SK-N-SH treated with all-trans-retinoic acid at 6 μM for 48 hours (cell line): Measurements from ENCODE around the gene PHACTR2.
A peak's percentile ranks its signal among the peaks of the same experiment; 100 is the strongest.

Experiments
- ATAC-seq: fragments of 200-7000 bp; cut with Tn5 transposase; 3 replicates; pipeline ENCODE4 v1.9.1; 2020; ENCODE audit warnings: mild to moderate bottlenecking, moderate library complexity
- ARNTL ChIP-seq: fragments of 450-650 bp; formaldehyde crosslinking; IDR thresholded peaks from 2 replicates; pipeline ENCODE4 v1.5.0; 2020; ENCODE audit warnings: low read depth, mild to moderate bottlenecking, moderate library complexity, borderline replicate concordance
- BACH2 ChIP-seq: fragments of 250-450 bp; sonication (Bioruptor Pico); IDR thresholded peaks from 2 replicates; pipeline ENCODE4 v1.9.0; 2021; ENCODE audit warnings: mild to moderate bottlenecking, borderline replicate concordance
- CREB5 ChIP-seq: fragments of 250-450 bp; sonication (Bioruptor Pico); IDR thresholded peaks from 2 replicates; pipeline ENCODE4 v1.5.1; 2020; ENCODE audit warnings: low read depth, mild to moderate bottlenecking, moderate library complexity
- ESRRG ChIP-seq: fragments of 250-450 bp; sonication (Bioruptor Pico); IDR thresholded peaks from 2 replicates; pipeline ENCODE4 v1.6.1; 2021; ENCODE audit warnings: mild to moderate bottlenecking
- GLIS3 ChIP-seq: fragments of 250-450 bp; sonication (Bioruptor Pico); IDR thresholded peaks from 2 replicates; pipeline ENCODE4 v1.5.0; 2020; ENCODE audit warnings: mild to moderate bottlenecking, moderate library complexity
- ISL1 ChIP-seq: fragments of 250-450 bp; sonication (Bioruptor Pico); IDR thresholded peaks from 2 replicates; pipeline ENCODE4 v2.1.2; 2022; ENCODE audit warnings: mild to moderate bottlenecking, moderate library complexity
- OSR1 ChIP-seq: fragments of 250-450 bp; sonication (Bioruptor Pico); IDR thresholded peaks from 2 replicates; pipeline ENCODE4 v1.8.0; 2022; ENCODE audit warnings: moderate library complexity, mild to moderate bottlenecking, inconsistent platforms
- POU6F1 ChIP-seq: fragments of 250-450 bp; sonication (Bioruptor Pico); IDR thresholded peaks from 2 replicates; pipeline ENCODE4 v1.8.0; 2021; ENCODE audit warnings: low read depth, mild to moderate bottlenecking, moderate library complexity, borderline replicate concordance
- PPARA ChIP-seq: fragments of 250-450 bp; sonication (Bioruptor Pico); IDR thresholded peaks from 2 replicates; pipeline ENCODE4 v1.5.0; 2020; ENCODE audit warnings: mild to moderate bottlenecking, borderline replicate concordance
- TCF4 ChIP-seq: fragments of 250-450 bp; sonication (Bioruptor Pico); IDR thresholded peaks from 2 replicates; pipeline ENCODE4 v1.8.0; 2021; ENCODE audit warnings: mild to moderate bottlenecking, moderate library complexity, borderline replicate concordance
- TOX ChIP-seq: fragments of 250-450 bp; sonication (Bioruptor Pico); IDR thresholded peaks from 2 replicates; pipeline ENCODE4 v1.8.0; 2021; ENCODE audit warnings: mild to moderate bottlenecking, moderate library complexity, borderline replicate concordance
- TSHZ2 ChIP-seq: fragments of 250-450 bp; sonication (Bioruptor Pico); IDR thresholded peaks from 2 replicates; pipeline ENCODE4 v1.5.0; 2020; ENCODE audit warnings: mild to moderate bottlenecking, moderate library complexity
- ZC3H10 ChIP-seq: fragments of 250-450 bp; sonication (Bioruptor Pico); IDR thresholded peaks from 2 replicates; pipeline ENCODE4 v1.5.1; 2021; ENCODE audit warnings: mild to moderate bottlenecking, moderate library complexity
- ZFP3 ChIP-seq: fragments of 250-450 bp; sonication (Bioruptor Pico); IDR thresholded peaks from 2 replicates; pipeline ENCODE4 v1.5.0; 2020; ENCODE audit warnings: mild to moderate bottlenecking, moderate library complexity
- ZFP30 ChIP-seq: fragments of 450-650 bp; formaldehyde crosslinking; IDR thresholded peaks from 2 replicates; pipeline ENCODE4 v1.5.0; 2022; ENCODE audit warnings: mild to moderate bottlenecking, moderate library complexity
- ZNF565 ChIP-seq: fragments of 450-650 bp; formaldehyde crosslinking; conservative IDR thresholded peaks from 2 replicates; pipeline ENCODE4 v1.5.0; 2020; ENCODE audit warnings: low read depth, mild to moderate bottlenecking, moderate library complexity
- ZNF8 ChIP-seq: fragments of 450-650 bp; formaldehyde crosslinking; IDR thresholded peaks from 2 replicates; pipeline ENCODE4 v1.5.0; 2020; ENCODE audit warnings: mild to moderate bottlenecking, moderate library complexity

PHACTR2 gene

GRCh38 chr6:143726015-143726647 is 48.4 kb downstream of the PHACTR2 start:
- ATAC-seq: no peak
- TF ChIP-seq OSR1 (CRISPR knock-in tag): no peak
- TF ChIP-seq PPARA: no peak
- no peak for TF ChIP-seq BACH2 (CRISPR knock-in tag)
- no peak for TF ChIP-seq GLIS3

GRCh38 chr6:143727035-143727434 is 49.3 kb downstream of the PHACTR2 start:
- TF ChIP-seq ISL1 (peak; percentile 61), PPARA (no peak), ZNF8 (CRISPR knock-in tag) (no peak), ESRRG (CRISPR knock-in tag) (no peak)
- ATAC-seq: peak; percentile 58

GRCh38 chr6:143731789-143732188 is 54.0 kb downstream of the PHACTR2 start:
- ATAC-seq: no peak
- TF ChIP-seq ZNF8 (CRISPR knock-in tag): no peak
- no peak for TF ChIP-seq ZFP30 (CRISPR knock-in tag)
- no peak for TF ChIP-seq TSHZ2 (CRISPR knock-in tag)
- TF ChIP-seq ISL1: no peak
- TF ChIP-seq ZC3H10 (CRISPR knock-in tag): no peak

- no peak for ATAC-seq
- no peak for TF ChIP-seq OSR1 (CRISPR knock-in tag)
These were observed 54.8 kb downstream of the PHACTR2 start for GRCh38 chr6:143732536-143732935.

GRCh38 chr6:143733510-143733909 is 55.7 kb downstream of the PHACTR2 start:
- ATAC-seq: no peak
- no peak for TF ChIP-seq TSHZ2 (CRISPR knock-in tag)
- TF ChIP-seq TCF4 (CRISPR knock-in tag): no peak
- no peak for TF ChIP-seq BACH2 (CRISPR knock-in tag)
- TF ChIP-seq ZNF565 (CRISPR knock-in tag): no peak
- no peak for TF ChIP-seq POU6F1 (CRISPR knock-in tag)
- TF ChIP-seq ARNTL (CRISPR knock-in tag): no peak
- no peak for TF ChIP-seq ZFP3 (CRISPR knock-in tag)
- TF ChIP-seq ZFP30 (CRISPR knock-in tag): no peak
- no peak for TF ChIP-seq CREB5 (CRISPR knock-in tag)

- peak; percentile 71 for ATAC-seq
- no peak for TF ChIP-seq ESRRG (CRISPR knock-in tag)
- no peak for TF ChIP-seq ZC3H10 (CRISPR knock-in tag)
- TF ChIP-seq ZNF565 (CRISPR knock-in tag): no peak
- no peak for TF ChIP-seq TSHZ2 (CRISPR knock-in tag)
- TF ChIP-seq ZNF8 (CRISPR knock-in tag): 0 out of 2 replicates have a peak, but pooled peaks have one; percentile 4
- TF ChIP-seq GLIS3: no peak; the same call in 1 of the 2 replicates
- TF ChIP-seq TOX: peak; percentile 42; the same call in 1 of the 2 replicates
- TF ChIP-seq POU6F1 (CRISPR knock-in tag): no peak; the same call in 1 of the 2 replicates
These were observed 56.9 kb downstream of the PHACTR2 start for GRCh38 chr6:143734641-143735063.
